ENCODE data around the gene TNS1.

The TNS1 gene

GRCh38 chr2:218033590-218034496 lies 31.0 kb upstream of the TNS1 start:
- H3K4me3 ChIP-seq (ENCODE audit: low read depth, low read length): no peak overlapping the region
- TF ChIP-seq CTCF (IDR thresholded peaks at IDR 0.05; ENCODE audit: low read depth, low read length): no peak

GRCh38 chr2:218033208-218033589 lies 30.4 kb upstream of the TNS1 start:
- TF ChIP-seq CTCF (IDR thresholded peaks at IDR 0.05; ENCODE audit: low read depth, low read length): no peak
- no peak overlapping the region for H3K4me3 ChIP-seq (ENCODE audit: low read depth, low read length)

- H3K4me3 ChIP-seq (ENCODE audit: low read depth, low read length): no peak overlapping the region
- no peak for TF ChIP-seq CTCF (IDR thresholded peaks at IDR 0.05; ENCODE audit: low read depth, low read length)
Measured at GRCh38 chr2:218032336-218033171, 29.8 kb upstream of the TNS1 start.

DNA sequence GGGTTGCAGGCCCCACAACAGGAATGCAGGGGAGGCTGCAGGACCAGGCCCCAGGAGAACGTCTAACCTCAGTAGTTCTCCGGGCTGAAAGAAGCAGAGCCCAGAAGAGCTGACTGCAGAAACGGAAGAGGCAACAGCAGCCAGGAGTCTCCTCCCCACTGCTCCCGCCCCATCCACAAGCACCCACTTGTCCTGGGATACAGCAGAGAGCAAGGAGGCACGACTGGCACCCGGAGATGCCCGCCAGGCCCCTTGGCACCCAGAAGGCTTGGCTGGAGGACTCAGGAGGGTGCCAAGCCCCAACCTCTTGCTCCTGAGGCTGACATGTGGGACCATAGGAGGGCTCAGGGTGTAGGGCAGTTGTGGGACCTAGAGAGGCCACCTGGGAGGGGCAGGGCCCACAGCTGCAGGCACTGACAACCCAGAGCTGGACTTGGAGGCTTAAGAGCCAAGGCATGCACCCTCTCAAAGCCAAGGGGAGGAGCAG lies 29.0 kb upstream of the TNS1 start:
- no peak for TF ChIP-seq CTCF (IDR thresholded peaks at IDR 0.05; ENCODE audit: low read depth, low read length)
- no peak overlapping the region for H3K4me3 ChIP-seq (ENCODE audit: low read depth, low read length)

DNA sequence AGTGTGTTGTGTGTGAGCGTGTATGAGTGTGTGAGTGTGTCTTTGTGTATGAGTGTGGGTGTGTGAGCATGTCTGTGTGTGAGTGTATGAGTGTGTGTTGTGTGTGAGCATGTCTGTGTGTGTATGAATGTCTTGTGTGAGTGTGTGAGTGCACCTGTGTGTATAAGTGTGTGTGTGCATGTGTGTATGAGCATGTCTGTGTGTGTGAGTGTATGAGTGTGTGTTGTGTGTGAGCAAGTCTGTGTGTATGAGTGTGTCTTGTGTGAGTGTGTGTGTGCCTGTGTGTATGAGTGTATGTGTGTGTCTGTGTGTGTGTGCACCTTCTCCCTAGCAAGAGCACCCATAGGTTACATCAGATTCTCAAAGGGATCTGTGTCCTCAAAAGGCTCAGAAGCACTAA lies 28.5 kb upstream of the TNS1 start:
- TF ChIP-seq CTCF (IDR thresholded peaks at IDR 0.05; ENCODE audit: low read depth, low read length): no peak
- no peak overlapping the region for H3K4me3 ChIP-seq (ENCODE audit: low read depth, low read length)

- no peak for TF ChIP-seq CTCF (IDR thresholded peaks at IDR 0.05; ENCODE audit: low read depth, low read length)
- no peak overlapping the region for H3K4me3 ChIP-seq (ENCODE audit: low read depth, low read length)
Measured at GRCh38 chr2:218030409-218031195, 27.8 kb upstream of the TNS1 start.
